ENCODE data around the gene SYCE1L. TPM values are rescaled to one million over a fixed set of nuclear protein-coding genes. Genes with fewer than 3 reads are reported as not detected.

SYCE1L gene
- total RNA-seq, 2 donors from 2014 or later, result 2.3 to 3.4 TPM

DNA sequence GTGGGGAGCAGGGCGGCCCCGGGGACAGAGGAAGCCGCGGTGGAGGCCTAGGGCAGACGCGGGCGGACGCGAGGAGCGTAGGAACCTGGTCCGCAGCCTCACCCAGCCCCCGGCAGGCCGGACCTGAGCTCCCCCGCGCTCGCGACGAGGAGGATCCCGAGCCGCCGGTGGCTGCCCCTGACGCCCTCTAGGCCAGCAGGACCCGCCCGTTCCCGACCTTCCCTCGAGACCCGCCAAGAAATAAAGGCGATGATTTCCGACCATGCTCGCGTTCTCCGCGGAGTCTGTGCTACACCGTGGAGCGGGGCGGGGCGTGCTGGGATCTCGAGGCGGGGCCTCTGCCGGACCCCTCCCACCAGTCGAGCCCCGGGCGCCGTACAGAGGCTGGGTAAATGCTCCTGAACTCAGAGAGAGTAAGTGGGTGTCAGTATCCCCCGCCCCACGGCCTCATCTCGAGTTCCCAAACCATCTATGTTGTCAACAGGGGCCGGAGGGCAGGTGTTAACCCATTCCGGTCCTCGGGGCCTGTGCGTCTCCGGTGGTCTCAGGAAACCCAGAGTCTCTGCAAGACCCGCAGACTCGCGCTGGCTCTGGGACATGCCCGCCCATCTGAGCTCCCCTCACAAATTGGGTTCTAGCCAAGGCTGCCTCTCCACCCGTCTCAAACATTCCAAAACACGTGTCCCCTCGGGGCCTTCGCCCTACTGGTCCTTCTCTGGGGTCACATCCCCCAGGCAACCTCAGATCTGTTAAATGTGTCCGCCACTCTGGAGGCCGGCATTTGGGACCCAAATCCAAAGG lies 13.7 kb downstream of the SYCE1L start:
- WGBS, result 28% methylated on average over 40 of the region's 62 CpGs
- DNase-seq (ENCODE audit: low spot score), result peak; percentile 41
- intact Hi-C loops (cut with DNase I), result no loop called here

DNA sequence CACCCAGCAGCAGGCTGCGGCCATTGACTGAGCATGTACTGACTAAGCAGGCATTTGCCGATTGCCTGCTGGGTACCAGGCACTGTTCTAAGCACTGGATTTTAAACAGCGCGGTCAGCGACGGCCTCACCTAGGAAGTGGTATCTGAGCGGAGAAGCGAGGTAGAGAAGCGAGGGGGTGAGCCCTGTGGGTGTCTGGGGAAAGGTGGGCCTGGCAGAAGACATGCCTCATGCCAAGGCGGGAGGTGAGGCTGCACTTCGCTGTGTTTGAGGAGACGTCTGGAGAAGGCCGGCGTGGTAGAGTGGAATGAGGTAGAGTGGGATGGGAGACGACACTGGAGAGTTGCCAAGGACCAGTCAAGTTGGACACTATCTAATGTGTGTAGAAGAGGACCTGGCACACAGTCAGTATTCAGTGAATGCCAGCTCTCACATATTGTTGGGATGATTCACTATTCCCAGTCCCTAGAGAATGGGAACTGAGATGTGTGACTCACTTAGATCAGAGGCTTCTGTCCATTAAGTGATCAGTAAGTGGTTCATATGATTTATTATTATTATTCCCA lies 14.4 kb downstream of the SYCE1L start:
- DNase-seq (ENCODE audit: low spot score), result no peak
- H3K27me3 ChIP-seq (replicated peaks; ENCODE audit: insufficient read depth), result no peaks in the 10 kb centered on the region
- no peaks in the 10 kb centered on the region for H3K36me3 ChIP-seq
- no peak overlapping the region for H3K4me3 ChIP-seq
- no peak overlapping the region for H3K27ac ChIP-seq
- no peaks in the 10 kb centered on the region for H3K9me3 ChIP-seq
- TF ChIP-seq, protein P1, sequence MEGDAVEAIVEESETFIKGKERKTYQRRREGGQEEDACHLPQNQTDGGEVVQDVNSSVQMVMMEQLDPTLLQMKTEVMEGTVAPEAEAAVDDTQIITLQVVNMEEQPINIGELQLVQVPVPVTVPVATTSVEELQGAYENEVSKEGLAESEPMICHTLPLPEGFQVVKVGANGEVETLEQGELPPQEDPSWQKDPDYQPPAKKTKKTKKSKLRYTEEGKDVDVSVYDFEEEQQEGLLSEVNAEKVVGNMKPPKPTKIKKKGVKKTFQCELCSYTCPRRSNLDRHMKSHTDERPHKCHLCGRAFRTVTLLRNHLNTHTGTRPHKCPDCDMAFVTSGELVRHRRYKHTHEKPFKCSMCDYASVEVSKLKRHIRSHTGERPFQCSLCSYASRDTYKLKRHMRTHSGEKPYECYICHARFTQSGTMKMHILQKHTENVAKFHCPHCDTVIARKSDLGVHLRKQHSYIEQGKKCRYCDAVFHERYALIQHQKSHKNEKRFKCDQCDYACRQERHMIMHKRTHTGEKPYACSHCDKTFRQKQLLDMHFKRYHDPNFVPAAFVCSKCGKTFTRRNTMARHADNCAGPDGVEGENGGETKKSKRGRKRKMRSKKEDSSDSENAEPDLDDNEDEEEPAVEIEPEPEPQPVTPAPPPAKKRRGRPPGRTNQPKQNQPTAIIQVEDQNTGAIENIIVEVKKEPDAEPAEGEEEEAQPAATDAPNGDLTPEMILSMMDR (IDR thresholded peaks at IDR 0.05), result no peak
- no peak for TF ChIP-seq POLR2AphosphoS5 (IDR thresholded peaks at IDR 0.05)
- TF ChIP-seq POLR2A (IDR thresholded peaks at IDR 0.05), result no peak
- H3K4me1 ChIP-seq (replicated peaks), result peaks cover 4% of the 10 kb centered on the region
- WGBS, result 83% methylated on average over 15 of the region's 15 CpGs
- intact Hi-C loops (cut with DNase I), result no loop called here

More for the DNA sequence above, 13.7 kb downstream of the SYCE1L start:
- Histone ChIP-seq H3K9me3 (no peaks in the 10 kb centered on the region), H3K4me1 (replicated peaks) (peaks cover 4% of the 10 kb centered on the region), H3K27me3 (replicated peaks; ENCODE audit: insufficient read depth) (no peaks in the 10 kb centered on the region), H3K36me3 (no peaks in the 10 kb centered on the region), H3K27ac (peak overlapping the region; percentile 73 to 84), H3K4me3 (peak overlapping the region; percentile 59 to 63)
- TF ChIP-seq POLR2A (IDR thresholded peaks at IDR 0.05), result peak; percentile 41
- TF ChIP-seq, protein P1 (IDR thresholded peaks at IDR 0.05), result no peak

DNA sequence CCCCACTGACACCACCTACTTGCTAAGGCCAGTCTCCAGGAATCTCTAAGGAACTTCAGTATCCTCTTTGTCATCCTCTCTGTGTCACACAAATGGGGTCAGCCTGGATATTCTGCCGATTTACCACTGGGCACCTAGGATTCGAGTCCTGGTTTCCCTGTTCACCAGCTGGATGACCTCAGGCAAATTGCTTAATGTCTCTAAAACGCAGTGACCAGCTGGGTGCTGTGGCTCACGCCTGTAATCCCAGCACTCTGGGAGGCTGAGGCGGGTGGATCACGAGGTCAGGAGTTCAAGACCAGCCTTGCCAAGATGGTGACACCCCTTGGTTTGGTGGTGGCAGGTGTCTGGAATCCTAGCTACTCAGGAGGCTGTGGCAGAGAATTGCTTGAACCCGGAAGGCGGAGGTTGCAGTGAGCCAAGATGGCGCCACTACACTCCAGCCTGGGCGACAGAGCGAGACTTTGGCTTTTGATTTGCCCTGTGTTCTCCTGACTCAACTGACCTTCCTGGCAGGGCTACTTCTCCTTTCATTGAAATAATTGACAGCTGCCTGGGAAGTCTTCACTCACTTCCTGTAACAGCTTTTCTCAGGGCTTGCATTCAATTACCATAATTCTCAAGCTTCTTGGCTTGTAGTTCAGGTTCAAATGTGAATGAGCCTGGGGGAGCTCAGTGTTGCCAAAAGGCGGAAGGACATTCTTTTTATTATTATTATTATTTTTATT lies 15.4 kb downstream of the SYCE1L start:
- WGBS, result 89% methylated on average over 12 of the region's 12 CpGs
- peaks cover 4% of the 10 kb centered on the region for H3K4me1 ChIP-seq (replicated peaks)
- no peaks in the 10 kb centered on the region for H3K9me3 ChIP-seq
- no peak for TF ChIP-seq POLR2A (IDR thresholded peaks at IDR 0.05)
- TF ChIP-seq, protein P1 (IDR thresholded peaks at IDR 0.05), result no peak
- TF ChIP-seq POLR2AphosphoS5 (IDR thresholded peaks at IDR 0.05), result no peak
- intact Hi-C loops (cut with DNase I), result no loop called here
- no peaks in the 10 kb centered on the region for H3K36me3 ChIP-seq
- no peak overlapping the region for H3K4me3 ChIP-seq
- DNase-seq (ENCODE audit: low spot score), result no peak
- no peak overlapping the region for H3K27ac ChIP-seq
- no peaks in the 10 kb centered on the region for H3K27me3 ChIP-seq (replicated peaks; ENCODE audit: insufficient read depth)

GRCh38 chr16:77219437-77219836 lies 20.2 kb downstream of the SYCE1L start:
- WGBS, result 78% methylated on average over 3 of the region's 3 CpGs
- DNase-seq (ENCODE audit: low spot score), result no peak
- Histone ChIP-seq H3K9me3 (no peaks in the 10 kb centered on the region), H3K27ac (no peak overlapping the region), H3K27me3 (replicated peaks; ENCODE audit: insufficient read depth) (no peaks in the 10 kb centered on the region), H3K4me1 (replicated peaks) (no peaks in the 10 kb centered on the region), H3K36me3 (no peaks in the 10 kb centered on the region), H3K4me3 (no peak overlapping the region)
- intact Hi-C loops (cut with DNase I), result no loop called here
- TF ChIP-seq POLR2A (IDR thresholded peaks at IDR 0.05), result no peak
- TF ChIP-seq, protein P1 (IDR thresholded peaks at IDR 0.05), result no peak
- no peak for TF ChIP-seq POLR2AphosphoS5 (IDR thresholded peaks at IDR 0.05)

Measured in prostate gland (tissue), 2 donors.